Lower lobe of right lung (tissue), 2 donors: Measurements from ENCODE around the gene FYN. TPM values are rescaled to one million over a fixed set of nuclear protein-coding genes. Genes with fewer than 3 reads are reported as not detected.

Experiments
- ATAC-seq, 2 donors: fragments of 200-7000 bp; cut with Tn5 transposase; one replicate each; pipeline ENCODE4 v1.9.1; 2020 to 2022; ENCODE audit warnings: mild to moderate bottlenecking in 2 of 2, moderate library complexity in 2 of 2
- DNase-seq: peaks from one replicate; pipeline ENCODE4 v3.0.0-alpha.2; 2020
- H3K27ac ChIP-seq: fragments of 200-600 bp; one replicate; pipeline ENCODE4 v1.8.0; 2022
- H3K27me3 ChIP-seq: fragments of 200-600 bp; one replicate; pipeline ENCODE4 v1.8.0; 2022; ENCODE audit warnings: low read depth
- H3K36me3 ChIP-seq: fragments of 200-600 bp; one replicate; pipeline ENCODE4 v1.8.0; 2022; ENCODE audit warnings: mild to moderate bottlenecking
- H3K4me1 ChIP-seq: fragments of 200-600 bp; one replicate; pipeline ENCODE4 v1.8.0; 2022
- H3K4me3 ChIP-seq: fragments of 200-600 bp; one replicate; pipeline ENCODE4 v1.8.0; 2022; ENCODE audit warnings: mild to moderate bottlenecking
- H3K9me3 ChIP-seq: fragments of 200-600 bp; one replicate; pipeline ENCODE4 v1.8.0; 2022
- CTCF ChIP-seq: fragments of 200-600 bp; IDR thresholded peaks from one replicate; pipeline ENCODE4 v1.8.0; 2022; ENCODE audit warnings: antibody characterized with exemption, mild to moderate bottlenecking
- intact Hi-C: fragments of 100-400 bp; cut with DNase I; formaldehyde crosslinking; loops from one replicate; pipeline ENCODE4 v1.11.0; 2022
- total RNA-seq: library from RNA; stranded (reverse); fragmentation: NEBNext Ultra II Directional; extraction: Animal tissue kit (Norgen Biotek cat#: 25700); gene quantifications from one replicate; pipeline ENCODE4 v1.2.1, GENCODE V29; 2021
- donor health status: DM: no; HTN: yes; CAD: no; lungs with severe emphysema.

FYN gene
- total RNA-seq, 1 donor from 2014 or later: 99.2 TPM

DNA sequence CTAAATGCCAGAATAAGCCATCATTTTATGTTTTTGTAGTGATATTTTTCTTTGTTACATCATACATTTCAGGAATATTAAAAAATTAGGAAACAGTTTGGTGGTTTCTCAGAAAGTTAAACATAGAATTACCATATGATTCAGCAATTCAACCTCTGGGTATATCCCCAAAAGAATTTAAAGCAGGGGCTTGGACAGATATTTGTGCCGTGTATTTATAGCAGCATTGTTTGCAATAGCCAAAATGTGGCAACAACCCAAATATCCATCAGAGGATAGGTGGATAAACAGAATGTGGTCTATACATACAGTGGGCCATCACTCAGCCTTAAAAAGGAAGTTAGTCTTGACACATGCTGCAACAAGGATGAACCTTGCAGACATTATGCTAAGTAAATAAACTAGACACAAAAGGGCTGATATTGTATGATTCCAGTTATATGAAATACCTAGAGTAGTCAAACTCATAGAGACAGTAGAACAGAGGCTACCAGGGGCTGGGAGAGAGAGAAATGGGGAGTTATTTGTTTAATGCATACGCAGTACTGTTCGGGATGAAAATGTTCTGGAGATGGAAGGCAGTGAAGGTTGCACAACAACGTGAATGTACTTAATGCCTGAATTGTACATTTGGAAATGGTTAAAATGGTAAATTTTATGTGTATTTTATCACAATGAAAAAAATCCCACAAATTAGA lies 248.7 kb downstream of the FYN start:
- Histone ChIP-seq H3K36me3 (no peaks in the 10 kb centered on the region), H3K4me3 (no peak overlapping the region), H3K9me3 (no peaks in the 10 kb centered on the region), H3K4me1 (no peaks in the 10 kb centered on the region), H3K27me3 (no peaks in the 10 kb centered on the region), H3K27ac (no peak overlapping the region)
- no peak for TF ChIP-seq CTCF
- ATAC-seq (no peak), DNase-seq (no peak)
- intact Hi-C loops: no loop called here

GRCh38 chr6:111623046-111623718 lies 250.1 kb downstream of the FYN start:
- Histone ChIP-seq H3K4me1 (no peaks in the 10 kb centered on the region), H3K27ac (no peak overlapping the region), H3K4me3 (no peak overlapping the region), H3K9me3 (no peaks in the 10 kb centered on the region), H3K36me3 (no peaks in the 10 kb centered on the region), H3K27me3 (no peaks in the 10 kb centered on the region)
- ATAC-seq (no peak), DNase-seq (no peak)
- TF ChIP-seq CTCF: no peak
- intact Hi-C loops: no loop called here

DNA sequence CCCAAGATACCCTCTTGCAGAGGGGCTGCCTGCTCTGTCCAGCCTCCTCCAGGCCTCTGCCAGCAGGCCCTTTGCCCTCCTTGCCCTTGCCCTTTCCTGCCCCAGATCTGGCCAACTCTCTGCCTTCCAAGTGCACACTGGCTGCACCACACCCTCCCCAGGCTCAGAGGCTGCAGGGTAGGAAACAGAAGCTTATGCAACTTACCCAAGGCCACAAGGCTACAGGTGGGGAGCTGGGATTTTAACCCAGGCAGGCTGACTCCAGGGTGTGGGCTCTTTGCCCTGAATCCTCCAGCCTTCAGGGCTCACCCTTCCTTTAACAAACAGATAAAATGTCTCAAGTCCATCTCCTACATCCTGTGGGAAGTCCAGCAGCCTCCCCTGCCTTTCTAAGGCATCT lies 253.1 kb downstream of the FYN start:
- H3K36me3 ChIP-seq: no peaks in the 10 kb centered on the region
- ATAC-seq (no peak), DNase-seq (no peak)
- TF ChIP-seq CTCF: no peak
- peak overlapping the region; percentile 27 for H3K27ac ChIP-seq
- peaks cover 3% of the 10 kb centered on the region for H3K4me1 ChIP-seq
- no peaks in the 10 kb centered on the region for H3K9me3 ChIP-seq
- H3K27me3 ChIP-seq: no peaks in the 10 kb centered on the region
- intact Hi-C loops: no loop called here
- no peak overlapping the region for H3K4me3 ChIP-seq

DNA sequence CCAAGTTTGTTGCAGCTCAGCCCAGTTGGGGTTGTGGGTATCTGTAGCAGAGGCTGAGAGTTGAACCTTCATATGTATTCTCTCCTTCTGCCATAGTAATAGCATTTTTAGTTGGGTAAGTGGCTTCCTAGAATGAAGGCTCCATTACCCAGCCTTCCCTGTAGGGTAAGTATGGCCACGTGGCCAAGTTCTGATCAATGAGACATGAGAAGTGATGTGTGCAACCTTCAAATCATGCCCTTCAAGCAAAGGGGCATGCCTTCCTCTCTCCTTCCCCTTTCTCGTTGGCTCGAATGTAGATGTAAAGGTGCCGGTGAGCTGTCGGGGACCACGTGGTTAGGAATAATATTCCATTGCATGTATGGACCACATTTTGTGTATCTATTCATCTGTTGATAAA lies 254.8 kb downstream of the FYN start:
- DNase-seq (no peak), ATAC-seq (no peak)
- no peak overlapping the region for H3K27ac ChIP-seq
- peaks cover 13% of the 10 kb centered on the region for H3K4me1 ChIP-seq
- H3K36me3 ChIP-seq: no peaks in the 10 kb centered on the region
- H3K27me3 ChIP-seq: no peaks in the 10 kb centered on the region
- no peaks in the 10 kb centered on the region for H3K9me3 ChIP-seq
- intact Hi-C loops: no loop called here
- TF ChIP-seq CTCF: no peak
- no peak overlapping the region for H3K4me3 ChIP-seq

DNA sequence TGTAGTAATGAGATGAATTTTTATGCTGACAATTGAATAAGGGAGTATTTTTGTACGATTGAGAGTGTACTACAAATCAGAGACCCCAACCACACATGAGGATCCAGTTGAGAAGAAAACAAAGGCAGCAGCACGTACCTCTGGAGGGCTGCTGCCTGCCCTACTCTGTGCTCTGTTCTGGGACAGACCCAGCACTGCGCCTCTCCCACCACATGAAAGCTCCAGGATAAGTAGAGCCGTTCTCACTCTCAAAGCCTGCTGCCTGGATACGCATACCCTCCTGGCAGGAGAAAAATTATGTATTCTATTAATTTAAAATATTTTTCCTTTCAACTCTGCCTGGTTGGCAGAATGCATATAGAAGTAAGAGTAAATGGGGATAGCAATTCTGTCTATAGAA lies 256.1 kb downstream of the FYN start:
- ATAC-seq (no peak), DNase-seq (no peak)
- no peaks in the 10 kb centered on the region for H3K27me3 ChIP-seq
- intact Hi-C loops: no loop called here
- no peak overlapping the region for H3K27ac ChIP-seq
- no peaks in the 10 kb centered on the region for H3K9me3 ChIP-seq
- H3K4me3 ChIP-seq: no peak overlapping the region
- H3K4me1 ChIP-seq: peaks cover 13% of the 10 kb centered on the region
- TF ChIP-seq CTCF: no peak
- no peaks in the 10 kb centered on the region for H3K36me3 ChIP-seq
